VCaP (cell line): ENCODE measurements around the gene ADSL.
A peak's percentile ranks its signal among the peaks of the same experiment; 100 is the strongest.

ENCODE experiments used
- H3K27ac ChIP-seq: fragments of 450-650 bp; 2 replicates; pipeline ENCODE4 v1.5.1; 2017
- CTCF ChIP-seq: fragments of 450-650 bp; conservative IDR thresholded peaks from 2 replicates; pipeline ENCODE4 v1.5.1; 2017; ENCODE audit warnings: mild to moderate bottlenecking, moderate library complexity

Gene ADSL

GRCh38 chr22:40399621-40400020 lies 53.3 kb downstream of the ADSL start:
- TF ChIP-seq CTCF: no peak
- H3K27ac ChIP-seq: peak overlapping the region; percentile 32

- 0 out of 2 replicates have a peak overlapping the region, but pooled peaks have one; percentile 32 for H3K27ac ChIP-seq
- no peak for TF ChIP-seq CTCF
Measured at GRCh38 chr22:40400159-40400558, 53.9 kb downstream of the ADSL start.

- TF ChIP-seq CTCF: no peak
Measured at GRCh38 chr22:40401532-40401931, 55.2 kb downstream of the ADSL start.

GRCh38 chr22:40401981-40402406 lies 55.7 kb downstream of the ADSL start:
- no peak for TF ChIP-seq CTCF
- H3K27ac ChIP-seq: no peak overlapping the region

More at GRCh38 chr22:40401532-40401931, 55.2 kb downstream of the ADSL start:
- no peak overlapping the region for H3K27ac ChIP-seq

- TF ChIP-seq CTCF: no peak
- H3K27ac ChIP-seq: no peak overlapping the region
Measured at GRCh38 chr22:40403141-40403540, 56.8 kb downstream of the ADSL start.

- no peak overlapping the region for H3K27ac ChIP-seq
- no peak for TF ChIP-seq CTCF
Measured at GRCh38 chr22:40403651-40404050, 57.4 kb downstream of the ADSL start.

- TF ChIP-seq CTCF: no peak
- H3K27ac ChIP-seq: no peak overlapping the region
Measured at GRCh38 chr22:40404251-40405177, 58.2 kb downstream of the ADSL start.
